Measurements from ENCODE around the gene RASIP1. TPM values are rescaled to one million over a fixed set of nuclear protein-coding genes. Genes with fewer than 3 reads are reported as not detected.

The RASIP1 gene
- total RNA-seq, 1 experiment from 2014 or later = 0.51 TPM

- H4K20me1 ChIP-seq (ENCODE audit: low read length) = no peaks in the 10 kb centered on the region
- ATAC-seq (no peak), DNase-seq (no peak)
- H3K9me3 ChIP-seq (ENCODE audit: low read length) = no peaks in the 10 kb centered on the region
- no peaks in the 10 kb centered on the region for H3K9me2 ChIP-seq (replicated peaks; ENCODE audit: low read length)
- H3K4me2 ChIP-seq (ENCODE audit: low read length) = no peak overlapping the region
- intact Hi-C loops (cut with micrococcal nuclease) = no loop called here
- H3K27me3 ChIP-seq (ENCODE audit: low read length) = no peaks in the 10 kb centered on the region
- no peaks in the 10 kb centered on the region for H3K4me1 ChIP-seq (ENCODE audit: insufficient read depth, low read length)
- no peak overlapping the region for H3K9ac ChIP-seq (ENCODE audit: low read length)
- TF ChIP-seq EZH2 (IDR thresholded peaks at IDR 0.05; ENCODE audit: low read length, unreplicated experiment) (no peak), EZH2phosphoT487 (IDR thresholded peaks at IDR 0.05; ENCODE audit: borderline replicate concordance, low read length) (no peak), CTCF (conservative IDR thresholded peaks at IDR 0.05; ENCODE audit: low read depth, low read length) (no peak)
- no peak overlapping the region for H2AFZ ChIP-seq (ENCODE audit: low read length)
- no TSS peak for BruUV-seq (replicated peaks)
- H3F3A ChIP-seq (ENCODE audit: low read length, unreplicated experiment) = no peaks in the 10 kb centered on the region
- no peaks in the 10 kb centered on the region for H3K79me2 ChIP-seq (ENCODE audit: low read length)
- H3K36me3 ChIP-seq (ENCODE audit: low read depth, low read length) = no peaks in the 10 kb centered on the region
- H3K27ac ChIP-seq (ENCODE audit: low read length) = no peak overlapping the region
- POLR2A ChIA-PET (ENCODE audit: unreplicated experiment) = no interaction called here
- H3K4me3 ChIP-seq (ENCODE audit: low read length) = no peak overlapping the region
- CTCF ChIA-PET = no interaction called here
Measured at GRCh38 chr19:48777720-48778119, 37.3 kb upstream of the RASIP1 start.

GRCh38 chr19:48777139-48777538, 36.7 kb upstream of the RASIP1 start:
- Histone ChIP-seq H3F3A (ENCODE audit: low read length, unreplicated experiment) (no peaks in the 10 kb centered on the region), H4K20me1 (ENCODE audit: low read length) (no peaks in the 10 kb centered on the region), H2AFZ (ENCODE audit: low read length) (no peak overlapping the region), H3K27ac (ENCODE audit: low read length) (no peak overlapping the region), H3K9me3 (ENCODE audit: low read length) (no peaks in the 10 kb centered on the region), H3K4me2 (ENCODE audit: low read length) (no peak overlapping the region), H3K9me2 (replicated peaks; ENCODE audit: low read length) (no peaks in the 10 kb centered on the region), H3K9ac (ENCODE audit: low read length) (no peak overlapping the region), H3K27me3 (ENCODE audit: low read length) (no peaks in the 10 kb centered on the region), H3K4me1 (ENCODE audit: insufficient read depth, low read length) (no peaks in the 10 kb centered on the region), H3K36me3 (ENCODE audit: low read depth, low read length) (no peaks in the 10 kb centered on the region), H3K4me3 (ENCODE audit: low read length) (no peak overlapping the region), H3K79me2 (ENCODE audit: low read length) (no peaks in the 10 kb centered on the region)
- BruUV-seq (replicated peaks) = no TSS peak
- TF ChIP-seq CTCF (conservative IDR thresholded peaks at IDR 0.05; ENCODE audit: low read depth, low read length) (no peak), EZH2phosphoT487 (IDR thresholded peaks at IDR 0.05; ENCODE audit: borderline replicate concordance, low read length) (no peak), EZH2 (IDR thresholded peaks at IDR 0.05; ENCODE audit: low read length, unreplicated experiment) (no peak)
- ChIA-PET CTCF (no interaction called here), POLR2A (ENCODE audit: unreplicated experiment) (no interaction called here)
- ATAC-seq (no peak), DNase-seq (no peak)
- intact Hi-C loops (cut with micrococcal nuclease) = no loop called here

- H3K9me2 ChIP-seq (replicated peaks; ENCODE audit: low read length) = no peaks in the 10 kb centered on the region
- H3K4me2 ChIP-seq (ENCODE audit: low read length) = no peak overlapping the region
- CTCF ChIA-PET = no interaction called here
- H4K20me1 ChIP-seq (ENCODE audit: low read length) = no peaks in the 10 kb centered on the region
- no peaks in the 10 kb centered on the region for H3K36me3 ChIP-seq (ENCODE audit: low read depth, low read length)
- no peaks in the 10 kb centered on the region for H3K27me3 ChIP-seq (ENCODE audit: low read length)
- H3K4me1 ChIP-seq (ENCODE audit: insufficient read depth, low read length) = no peaks in the 10 kb centered on the region
- no peak overlapping the region for H3K4me3 ChIP-seq (ENCODE audit: low read length)
- no peaks in the 10 kb centered on the region for H3K79me2 ChIP-seq (ENCODE audit: low read length)
- intact Hi-C loops (cut with micrococcal nuclease) = no loop called here
- no peaks in the 10 kb centered on the region for H3K9me3 ChIP-seq (ENCODE audit: low read length)
- H3K27ac ChIP-seq (ENCODE audit: low read length) = no peak overlapping the region
- ATAC-seq = no peak
- no TSS peak for BruUV-seq (replicated peaks)
- DNase-seq = no peak
- no peak overlapping the region for H2AFZ ChIP-seq (ENCODE audit: low read length)
- H3F3A ChIP-seq (ENCODE audit: low read length, unreplicated experiment) = no peaks in the 10 kb centered on the region
- H3K9ac ChIP-seq (ENCODE audit: low read length) = no peak overlapping the region
- no peak for TF ChIP-seq EZH2phosphoT487 (IDR thresholded peaks at IDR 0.05; ENCODE audit: borderline replicate concordance, low read length)
- no peak for TF ChIP-seq EZH2 (IDR thresholded peaks at IDR 0.05; ENCODE audit: low read length, unreplicated experiment)
- TF ChIP-seq CTCF (conservative IDR thresholded peaks at IDR 0.05; ENCODE audit: low read depth, low read length) = no peak
- POLR2A ChIA-PET (ENCODE audit: unreplicated experiment) = no interaction called here
Measured at GRCh38 chr19:48772503-48772953, 32.1 kb upstream of the RASIP1 start.

Data from PC-3 (cell line).